GM12875 (cell line): ENCODE data around the gene VEPH1.

Experiments used
- H3K4me3 ChIP-seq: one replicate; pipeline ENCODE4 v1.5.1; 2011; ENCODE audit warnings: low read depth, low read length, control low read depth
- CTCF ChIP-seq: IDR thresholded peaks from 2 replicates; pipeline ENCODE4 v1.5.1; 2011; ENCODE audit warnings: low read depth, mild to moderate bottlenecking, control low read depth, inconsistent platforms, low read length, moderate library complexity, borderline replicate concordance; ENCODE audit not compliant: insufficient read depth

VEPH1 gene

GRCh38 chr3:157531301-157531660 is 28.1 kb upstream of the VEPH1 start:
- no peak for TF ChIP-seq CTCF
- H3K4me3 ChIP-seq = no peak overlapping the region

GRCh38 chr3:157530637-157531300 is 27.6 kb upstream of the VEPH1 start:
- no peak for TF ChIP-seq CTCF
- H3K4me3 ChIP-seq = no peak overlapping the region

GRCh38 chr3:157529751-157530150 is 26.5 kb upstream of the VEPH1 start:
- no peak for TF ChIP-seq CTCF
- no peak overlapping the region for H3K4me3 ChIP-seq

GRCh38 chr3:157529085-157529484 is 25.9 kb upstream of the VEPH1 start:
- no peak overlapping the region for H3K4me3 ChIP-seq
- no peak for TF ChIP-seq CTCF

GRCh38 chr3:157527131-157527881 is 24.1 kb upstream of the VEPH1 start:
- no peak overlapping the region for H3K4me3 ChIP-seq
- no peak for TF ChIP-seq CTCF

- no peak for TF ChIP-seq CTCF
- H3K4me3 ChIP-seq = no peak overlapping the region
Observed at GRCh38 chr3:157526036-157526435, 22.8 kb upstream of the VEPH1 start.

- no peak overlapping the region for H3K4me3 ChIP-seq
- TF ChIP-seq CTCF = no peak
Observed at GRCh38 chr3:157523814-157524213, 20.6 kb upstream of the VEPH1 start.
